Trophoblast cell (in vitro differentiated cells and primary cell): ENCODE measurements around the gene P2RY8.
"Not testable (repeated sequence)": the region's sequence is repeated elsewhere in the genome, so short reads cannot be mapped to it uniquely, and the experiment has no call there.

Source experiments
- DNase-seq, 2 donors: peaks; one replicate each; pipeline ENCODE4 v3.0.0-alpha.2; 2016
- H2AFZ ChIP-seq: 2 replicates; pipeline ENCODE4 v1.6.1; 2013; ENCODE audit warnings: low read length, moderate library complexity, mild to moderate bottlenecking; ENCODE audit not compliant: insufficient read depth, poor library complexity
- H2AK5ac ChIP-seq: 2 replicates; pipeline ENCODE4 v1.6.1; 2013; ENCODE audit warnings: mild to moderate bottlenecking, low read length
- H2BK120ac ChIP-seq: 2 replicates; pipeline ENCODE4 v1.6.1; 2013; ENCODE audit warnings: low read length, mild to moderate bottlenecking, moderate library complexity; ENCODE audit not compliant: insufficient read depth, poor library complexity
- H2BK12ac ChIP-seq: 2 replicates; pipeline ENCODE4 v1.6.1; 2013; ENCODE audit warnings: mild to moderate bottlenecking, low read length, moderate library complexity
- H2BK5ac ChIP-seq: 2 replicates; pipeline ENCODE4 v1.6.1; 2013; ENCODE audit warnings: low read length, low read depth, moderate library complexity, mild to moderate bottlenecking; ENCODE audit not compliant: poor library complexity
- H3K14ac ChIP-seq: 2 replicates; pipeline ENCODE4 v1.6.1; 2013; ENCODE audit warnings: mild to moderate bottlenecking, low read length
- H3K18ac ChIP-seq: 2 replicates; pipeline ENCODE4 v1.6.1; 2013; ENCODE audit warnings: mild to moderate bottlenecking, low read length
- H3K23ac ChIP-seq: 2 replicates; pipeline ENCODE4 v1.6.1; 2013; ENCODE audit warnings: low read length
- H3K27ac ChIP-seq: 2 replicates; pipeline ENCODE4 v1.5.1; 2013; ENCODE audit warnings: low read depth, mild to moderate bottlenecking, inconsistent platforms, low read length, moderate library complexity
- H3K27me3 ChIP-seq: 2 replicates; pipeline ENCODE4 v1.6.1; 2013; ENCODE audit warnings: inconsistent platforms, mild to moderate bottlenecking, low read length, moderate library complexity; ENCODE audit not compliant: insufficient read depth
- H3K36me3 ChIP-seq, 2 experiments: 1 replicate in 1 of 2; 2 replicates in 1 of 2; pipeline ENCODE4 v1.6.1; 2013; ENCODE audit warnings: low read length in 2 of 2, mild to moderate bottlenecking in 2 of 2, moderate library complexity in 1 of 2; ENCODE audit not compliant: insufficient read depth in 2 of 2, control insufficient read depth in 1 of 2
- H3K4ac ChIP-seq: 2 replicates; pipeline ENCODE4 v1.6.1; 2013; ENCODE audit warnings: low read depth, mild to moderate bottlenecking, low read length, moderate library complexity
- H3K4me1 ChIP-seq, 2 experiments: 1 replicate in 1 of 2; 2 replicates in 1 of 2; pipeline ENCODE4 v1.6.1; 2013; ENCODE audit warnings: low read length in 2 of 2, mild to moderate bottlenecking in 2 of 2, moderate library complexity in 1 of 2; ENCODE audit not compliant: insufficient read depth in 2 of 2, control insufficient read depth in 1 of 2
- H3K4me2 ChIP-seq: 2 replicates; pipeline ENCODE4 v1.6.1; 2013; ENCODE audit warnings: inconsistent platforms, mild to moderate bottlenecking, low read length, moderate library complexity
- H3K4me3 ChIP-seq: 2 replicates; pipeline ENCODE4 v1.5.1; 2013; ENCODE audit warnings: mild to moderate bottlenecking, low read depth, low read length, inconsistent platforms
- H3K79me1 ChIP-seq: one replicate; pipeline ENCODE4 v1.6.1; 2013; ENCODE audit warnings: low read length
- H3K79me2 ChIP-seq: 2 replicates; pipeline ENCODE4 v1.6.1; 2013; ENCODE audit warnings: low read length, mild to moderate bottlenecking; ENCODE audit not compliant: control insufficient read depth, insufficient read depth, poor library complexity
- H3K9ac ChIP-seq: 2 replicates; pipeline ENCODE4 v1.6.1; 2013; ENCODE audit warnings: mild to moderate bottlenecking, low read length
- H3K9me3 ChIP-seq: 2 replicates; pipeline ENCODE4 v1.6.1; 2013; ENCODE audit warnings: low read depth, mild to moderate bottlenecking, control low read depth, inconsistent platforms, low read length; ENCODE audit not compliant: insufficient read depth
- H4K12ac ChIP-seq: 2 replicates; pipeline ENCODE4 v1.6.1; 2013; ENCODE audit warnings: low read depth, mild to moderate bottlenecking, low read length, moderate library complexity
- H4K8ac ChIP-seq: 2 replicates; pipeline ENCODE4 v1.6.1; 2013; ENCODE audit warnings: low read depth, mild to moderate bottlenecking, low read length, moderate library complexity
- H4K91ac ChIP-seq: one replicate; pipeline ENCODE4 v1.6.1; 2013; ENCODE audit warnings: low read depth, mild to moderate bottlenecking, low read length, moderate library complexity
- WGBS: extraction: QIAGEN DNeasy Blood & Tissue Kit; methylation state at CpG from one replicate; pipeline ENCODE4 v1.1.7; 2013; ENCODE audit warnings: missing lambda C conversion rate; ENCODE audit not compliant: insufficient read length, insufficient coverage; ENCODE audit errors: extremely low coverage; 5-methylcytosine and 5-hydroxymethylcytosine counted together

Gene P2RY8

GRCh38 chrX:1557442-1557841, 20.5 kb upstream of the P2RY8 start:
- not testable (repeated sequence) for H3K4me1 ChIP-seq, H3K36me3 ChIP-seq, H3K23ac ChIP-seq, H3K4ac ChIP-seq, H3K27me3 ChIP-seq, H2AFZ ChIP-seq, H3K18ac ChIP-seq, H3K4me3 ChIP-seq, H2BK5ac ChIP-seq, H2BK120ac ChIP-seq, H4K12ac ChIP-seq, H3K4me2 ChIP-seq, DNase-seq, H3K79me2 ChIP-seq, H3K9me3 ChIP-seq, H3K27ac ChIP-seq, H2BK12ac ChIP-seq, H3K14ac ChIP-seq, H4K91ac ChIP-seq, H3K79me1 ChIP-seq, H4K8ac ChIP-seq, H3K9ac ChIP-seq, H2AK5ac ChIP-seq

- no peak overlapping the region for H3K4ac ChIP-seq
- no peak overlapping the region for H3K27ac ChIP-seq
- H3K4me3 ChIP-seq: no peak overlapping the region
- H2BK120ac ChIP-seq: no peak overlapping the region
- H3K27me3 ChIP-seq: no peaks in the 10 kb centered on the region
- no peaks in the 10 kb centered on the region for H3K36me3 ChIP-seq
- no peak overlapping the region for H3K9ac ChIP-seq
- H3K79me2 ChIP-seq: no peaks in the 10 kb centered on the region
- no CpG with 5 or more reads among the region's 6 CpGs for WGBS
- H3K4me2 ChIP-seq: no peak overlapping the region
- H3K4me1 ChIP-seq: no peaks in the 10 kb centered on the region
- no peak overlapping the region for H2BK12ac ChIP-seq
- H3K9me3 ChIP-seq: peaks cover 1% of the 10 kb centered on the region
- H4K12ac ChIP-seq: no peak overlapping the region
- no peak for DNase-seq
- no peak overlapping the region for H2BK5ac ChIP-seq
- no peak overlapping the region for H3K14ac ChIP-seq
- no peak overlapping the region for H3K18ac ChIP-seq
- H2AK5ac ChIP-seq: no peak overlapping the region
- no peak overlapping the region for H4K91ac ChIP-seq
- H4K8ac ChIP-seq: no peak overlapping the region
- H3K23ac ChIP-seq: no peak overlapping the region
- H2AFZ ChIP-seq: no peak overlapping the region
- no peaks in the 10 kb centered on the region for H3K79me1 ChIP-seq
These were observed 18.4 kb upstream of the P2RY8 start for GRCh38 chrX:1555370-1555769.

- no peak overlapping the region for H4K8ac ChIP-seq
- H3K4me2 ChIP-seq: no peak overlapping the region
- no peak overlapping the region for H3K4me3 ChIP-seq
- no peaks in the 10 kb centered on the region for H3K27me3 ChIP-seq
- no peak overlapping the region for H3K9ac ChIP-seq
- WGBS: no CpG with 5 or more reads among the region's 19 CpGs
- H3K14ac ChIP-seq: no peak overlapping the region
- H2BK5ac ChIP-seq: no peak overlapping the region
- H3K36me3 ChIP-seq: no peaks in the 10 kb centered on the region
- no peak overlapping the region for H3K4ac ChIP-seq
- H2BK12ac ChIP-seq: no peak overlapping the region
- H3K27ac ChIP-seq: no peak overlapping the region
- DNase-seq: no peak
- no peak overlapping the region for H3K18ac ChIP-seq
- H3K23ac ChIP-seq: no peak overlapping the region
- H3K4me1 ChIP-seq: no peaks in the 10 kb centered on the region
- no peak overlapping the region for H4K12ac ChIP-seq
- no peaks in the 10 kb centered on the region for H3K79me1 ChIP-seq
- H2AK5ac ChIP-seq: no peak overlapping the region
- no peaks in the 10 kb centered on the region for H3K79me2 ChIP-seq
- H2BK120ac ChIP-seq: no peak overlapping the region
- no peak overlapping the region for H4K91ac ChIP-seq
- peaks cover 1% of the 10 kb centered on the region for H3K9me3 ChIP-seq
- H2AFZ ChIP-seq: no peak overlapping the region
These were observed 17.7 kb upstream of the P2RY8 start for GRCh38 chrX:1554469-1555210.

- H3K79me1 ChIP-seq: no peaks in the 10 kb centered on the region
- no peak overlapping the region for H3K4me3 ChIP-seq
- no peak overlapping the region for H3K18ac ChIP-seq
- no peak for DNase-seq
- no peaks in the 10 kb centered on the region for H3K27me3 ChIP-seq
- H2AK5ac ChIP-seq: no peak overlapping the region
- no peak overlapping the region for H3K4me2 ChIP-seq
- H3K79me2 ChIP-seq: no peaks in the 10 kb centered on the region
- no peak overlapping the region for H4K12ac ChIP-seq
- WGBS: 80% methylated on average over 1 of the region's 3 CpGs
- H2BK5ac ChIP-seq: no peak overlapping the region
- no peak overlapping the region for H2BK120ac ChIP-seq
- H4K8ac ChIP-seq: no peak overlapping the region
- no peaks in the 10 kb centered on the region for H3K9me3 ChIP-seq
- no peak overlapping the region for H2AFZ ChIP-seq
- H3K14ac ChIP-seq: no peak overlapping the region
- no peaks in the 10 kb centered on the region for H3K36me3 ChIP-seq
- H4K91ac ChIP-seq: no peak overlapping the region
- no peak overlapping the region for H3K23ac ChIP-seq
- H3K4ac ChIP-seq: no peak overlapping the region
- H3K9ac ChIP-seq: no peak overlapping the region
- H2BK12ac ChIP-seq: no peak overlapping the region
- H3K4me1 ChIP-seq: no peaks in the 10 kb centered on the region
- no peak overlapping the region for H3K27ac ChIP-seq
These were observed 15.1 kb upstream of the P2RY8 start for GRCh38 chrX:1551959-1552546.
